T-cell (primary cell): ENCODE data around the gene GADD45B. TPM values are rescaled to one million over a fixed set of nuclear protein-coding genes. Genes with fewer than 3 reads are reported as not detected.
A peak's percentile ranks its signal among the peaks of the same experiment; 100 is the strongest.

Source experiments
- ATAC-seq, 4 experiments: fragments of 200-7000 bp in 3 of 4; fragments of 150-1000 bp in 1 of 4; cut with Tn5 transposase; replicated peaks in 1 of 4; 1 replicate in 3 of 4; 2 replicates in 1 of 4; pipeline ENCODE4 v1.10.0; 2021; ENCODE audit warnings: moderate library complexity in 3 of 4, mild to moderate bottlenecking in 2 of 4, moderate number of reproducible peaks in 1 of 4
- CTCF ChIA-PET, 2 donors: fragments of 300-600 bp; sonication (Branson Sonifier 250); formaldehyde crosslinking; loops; one replicate each; lab custom pipeline; 2022; ENCODE audit warnings: antibody characterized with exemption in 2 of 2; lab: Charles Lee
- POLR2A ChIA-PET, 2 donors: fragments of 300-600 bp; sonication (Branson Sonifier 250); formaldehyde crosslinking; loops; one replicate each; lab custom pipeline; 2022; ENCODE audit warnings: antibody characterized with exemption in 2 of 2; lab: Charles Lee
- DNase-seq, 35 experiments: peaks; one replicate each; pipeline versions ENCODE4 v3.0.0 to v3.0.0-alpha.2; 2013 to 2023
- H3K27ac ChIP-seq: one replicate; pipeline ENCODE4 v1.5.1; 2013; ENCODE audit warnings: low read length
- H3K27me3 ChIP-seq, 2 experiments: replicated peaks in 1 of 2; 1 replicate in 1 of 2; 2 replicates in 1 of 2; pipeline versions ENCODE4 v1.6.1 to v1.7.0; 2013; ENCODE audit warnings: low read length in 1 of 2, mixed read lengths in 1 of 2; ENCODE audit not compliant: control insufficient read depth in 2 of 2, insufficient read depth in 2 of 2; ENCODE audit errors: extremely low read depth in 1 of 2
- H3K36me3 ChIP-seq, 2 donors: 1 replicate in 1 of 2; 2 replicates in 1 of 2; pipeline versions ENCODE4 v1.6.1 to v1.7.0; 2013; ENCODE audit warnings: low read length in 1 of 2; ENCODE audit not compliant: control insufficient read depth in 2 of 2, insufficient read depth in 1 of 2; ENCODE audit errors: extremely low read depth in 1 of 2
- H3K4me1 ChIP-seq, 2 experiments: 1 replicate in 1 of 2; 2 replicates in 1 of 2; pipeline versions ENCODE4 v1.6.1 to v1.7.0; 2013; ENCODE audit warnings: low read length in 2 of 2, mixed read lengths in 1 of 2; ENCODE audit not compliant: insufficient read depth in 2 of 2, control insufficient read depth in 1 of 2; ENCODE audit errors: extremely low read depth in 1 of 2
- H3K4me3 ChIP-seq, 2 donors: 1 replicate in 1 of 2; 2 replicates in 1 of 2; pipeline versions ENCODE4 v1.5.1 to v1.7.0; 2013; ENCODE audit warnings: mild to moderate bottlenecking in 2 of 2, low read length in 1 of 2, moderate library complexity in 1 of 2; ENCODE audit not compliant: control insufficient read depth in 1 of 2; ENCODE audit errors: extremely low read depth in 1 of 2
- H3K9me3 ChIP-seq: 2 replicates; pipeline ENCODE4 v1.7.0; 2013
- H3K27ac Mint-ChIP-seq, 2 donors: one replicate each; pipeline ENCODE4 v1.8.0; 2020 to 2021; ENCODE audit warnings: mild to moderate bottlenecking in 2 of 2, mixed read lengths in 2 of 2
- H3K27me3 Mint-ChIP-seq, 2 donors: one replicate each; pipeline ENCODE4 v1.8.0; 2021 to 2022; ENCODE audit warnings: mixed read lengths in 2 of 2
- H3K36me3 Mint-ChIP-seq: one replicate; pipeline ENCODE4 v1.8.0; 2021; ENCODE audit warnings: mixed read lengths
- H3K4me1 Mint-ChIP-seq, 3 donors: one replicate each; pipeline ENCODE4 v1.8.0; 2020 to 2022; ENCODE audit warnings: mixed read lengths in 3 of 3, mild to moderate bottlenecking in 1 of 3
- H3K4me3 Mint-ChIP-seq, 3 donors: one replicate each; pipeline ENCODE4 v1.8.0; 2020 to 2022; ENCODE audit warnings: mild to moderate bottlenecking in 3 of 3, mixed read lengths in 3 of 3, moderate library complexity in 3 of 3
- H3K9me3 Mint-ChIP-seq, 3 donors: one replicate each; pipeline ENCODE4 v1.8.0; 2020 to 2022; ENCODE audit warnings: mixed read lengths in 3 of 3
- WGBS: methylation state at CpG from one replicate; pipeline ENCODE4 v1.1.5; 2013; ENCODE audit warnings: missing lambda C conversion rate; ENCODE audit not compliant: insufficient coverage; 5-methylcytosine and 5-hydroxymethylcytosine counted together
- total RNA-seq, 35 experiments: library from RNA in 6 of 35; stranded (reverse) in 6 of 35; fragments of 120-200 nt in 1 of 35; gene quantifications; one replicate each; pipeline versions ENCODE4 v1.2.1 to v1.2.4 and lab custom pipeline; 2013 to 2026

GADD45B gene
- total RNA-seq, 5 donors from 2014 or later (not counting 1 experiment from before 2014, with no cell fraction given) = 76.5 to 174 (median 102) TPM

- Mint-ChIP-seq H3K4me3 (no peak overlapping the region), H3K4me1 (peaks cover 12 to 21% (median 15%) of the 10 kb centered on the region in 3 donors), H3K27ac (peak overlapping the region in 1 of 2 donors; percentile 36), H3K27me3 (peaks cover 0 to 3% of the 10 kb centered on the region in 2 donors), H3K36me3 (no peaks in the 10 kb centered on the region), H3K9me3 (no peaks in the 10 kb centered on the region)
- WGBS = 82% methylated on average over 2 of the region's 8 CpGs
- Histone ChIP-seq H3K4me1 (peaks cover 3 to 17% of the 10 kb centered on the region in 2 experiments), H3K36me3 (peaks cover 0 to 1% of the 10 kb centered on the region in 2 donors), H3K4me3 (no peak overlapping the region), H3K27me3 (peaks cover 0 to 18% of the 10 kb centered on the region in 2 experiments), H3K9me3 (no peaks in the 10 kb centered on the region), H3K27ac (no peak overlapping the region)
- CTCF ChIA-PET = no interaction called here
- DNase-seq = no peak
- POLR2A ChIA-PET = no interaction called here
- no peak for ATAC-seq
Measured at GRCh38 chr19:2509096-2509495, 33.2 kb downstream of the GADD45B start.

GRCh38 chr19:2511570-2511969, 35.6 kb downstream of the GADD45B start:
- Mint-ChIP-seq H3K36me3 (no peaks in the 10 kb centered on the region), H3K4me1 (peaks cover 11 to 13% (median 11%) of the 10 kb centered on the region in 3 donors), H3K27me3 (peaks cover 0 to 3% of the 10 kb centered on the region in 2 donors), H3K4me3 (no peak overlapping the region), H3K27ac (no peak overlapping the region), H3K9me3 (no peaks in the 10 kb centered on the region)
- Histone ChIP-seq H3K27ac (no peak overlapping the region), H3K4me1 (peaks cover 3 to 11% of the 10 kb centered on the region in 2 experiments), H3K27me3 (peaks cover 0 to 18% of the 10 kb centered on the region in 2 experiments), H3K36me3 (peaks cover 0 to 2% of the 10 kb centered on the region in 2 donors), H3K4me3 (no peak overlapping the region), H3K9me3 (no peaks in the 10 kb centered on the region)
- ATAC-seq (no peak), DNase-seq (no peak)
- ChIA-PET POLR2A (interaction anchor here in 1 of 2 donors (0.6 kb wide), 1 partner anchor 375 kb away, joined by 3 read pairs; no protein-coding TSS in a partner anchor), CTCF (interaction anchor here in 1 of 2 donors (0.6 kb wide), 1 partner anchor 1370 kb away, joined by 3 read pairs; no protein-coding TSS in a partner anchor)
- WGBS = 81% methylated on average over 15 of the region's 22 CpGs

- H3K36me3 Mint-ChIP-seq = no peaks in the 10 kb centered on the region
- DNase-seq = no peak
- 90% methylated on average over 7 of the region's 21 CpGs for WGBS
- H3K9me3 ChIP-seq = no peaks in the 10 kb centered on the region
- ChIA-PET CTCF (interaction anchor here in 1 of 2 donors (0.6 kb wide), 1 partner anchor 41 kb away, joined by 3 read pairs; no protein-coding TSS in a partner anchor), POLR2A (no interaction called here)
- peaks cover 9 to 11% (median 11%) of the 10 kb centered on the region in 3 donors for H3K4me1 Mint-ChIP-seq
- peaks cover 3 to 7% of the 10 kb centered on the region in 2 experiments for H3K4me1 ChIP-seq
- H3K27ac ChIP-seq = no peak overlapping the region
- H3K27me3 ChIP-seq = peaks cover 0 to 18% of the 10 kb centered on the region in 2 experiments
- H3K9me3 Mint-ChIP-seq = no peaks in the 10 kb centered on the region
- no peak overlapping the region for H3K4me3 Mint-ChIP-seq
- H3K4me3 ChIP-seq = no peak overlapping the region
- no peak for ATAC-seq
- H3K36me3 ChIP-seq = peaks cover 0 to 2% of the 10 kb centered on the region in 2 donors
- peaks cover 0 to 3% of the 10 kb centered on the region in 2 donors for H3K27me3 Mint-ChIP-seq
- no peak overlapping the region for H3K27ac Mint-ChIP-seq
Measured at GRCh38 chr19:2511991-2512390, 36.1 kb downstream of the GADD45B start.

- H3K9me3 Mint-ChIP-seq = no peaks in the 10 kb centered on the region
- ChIA-PET POLR2A (no interaction called here), CTCF (interaction anchor here in 1 of 2 donors (0.6 kb wide), 1 partner anchor 40 kb away, joined by 3 read pairs; no protein-coding TSS in a partner anchor)
- no peaks in the 10 kb centered on the region for H3K36me3 Mint-ChIP-seq
- DNase-seq (no peak), ATAC-seq (no peak)
- peaks cover 0 to 2% of the 10 kb centered on the region in 2 experiments for H3K4me1 ChIP-seq
- no peak overlapping the region for H3K4me3 Mint-ChIP-seq
- H3K27ac Mint-ChIP-seq = no peak overlapping the region
- no peak overlapping the region for H3K27ac ChIP-seq
- H3K36me3 ChIP-seq = peaks cover 0 to 2% of the 10 kb centered on the region in 2 donors
- no peaks in the 10 kb centered on the region for H3K9me3 ChIP-seq
- WGBS = 88% methylated on average over 30 of the region's 41 CpGs
- H3K4me3 ChIP-seq = no peak overlapping the region
- peaks cover 0 to 20% of the 10 kb centered on the region in 2 experiments for H3K27me3 ChIP-seq
- peaks cover 0 to 3% of the 10 kb centered on the region in 2 donors for H3K27me3 Mint-ChIP-seq
- peaks cover 4 to 5% (median 5%) of the 10 kb centered on the region in 3 donors for H3K4me1 Mint-ChIP-seq
Measured at GRCh38 chr19:2512523-2513431, 36.9 kb downstream of the GADD45B start.

- Mint-ChIP-seq H3K27ac (no peak overlapping the region), H3K36me3 (no peaks in the 10 kb centered on the region), H3K9me3 (no peaks in the 10 kb centered on the region), H3K4me1 (peaks cover 0 to 9% (median 5%) of the 10 kb centered on the region in 3 donors), H3K4me3 (no peak overlapping the region), H3K27me3 (no peaks in the 10 kb centered on the region)
- WGBS = 91% methylated on average over 13 of the region's 16 CpGs
- H3K27me3 ChIP-seq = peaks cover 0 to 28% of the 10 kb centered on the region in 2 experiments
- H3K4me1 ChIP-seq = peaks cover 0 to 12% of the 10 kb centered on the region in 2 experiments
- DNase-seq (no peak), ATAC-seq (no peak)
- CTCF ChIA-PET = interaction anchor here in 1 of 2 donors (0.7 kb wide), 1 partner anchor 133 kb away, joined by 3 read pairs; no protein-coding TSS in a partner anchor
- POLR2A ChIA-PET = interaction anchor here in 1 of 2 donors (0.7 kb wide), 1 partner anchor 1471 kb away, joined by 3 read pairs; no protein-coding TSS in a partner anchor
- no peaks in the 10 kb centered on the region for H3K9me3 ChIP-seq
- H3K36me3 ChIP-seq = peaks cover 0 to 2% of the 10 kb centered on the region in 2 donors
- no peak overlapping the region for H3K27ac ChIP-seq
- H3K4me3 ChIP-seq = no peak overlapping the region
Measured at GRCh38 chr19:2514981-2515518, 39.1 kb downstream of the GADD45B start.

- Histone ChIP-seq H3K4me3 (no peak overlapping the region), H3K27ac (no peak overlapping the region), H3K36me3 (peaks cover 0 to 2% of the 10 kb centered on the region in 2 donors), H3K27me3 (peaks cover 0 to 24% of the 10 kb centered on the region in 2 experiments), H3K4me1 (peaks cover 0 to 12% of the 10 kb centered on the region in 2 experiments), H3K9me3 (no peaks in the 10 kb centered on the region)
- ChIA-PET POLR2A (interaction anchor here in 1 of 2 donors (0.6 kb wide), 1 partner anchor 10 kb away, joined by 3 read pairs; no protein-coding TSS in a partner anchor), CTCF (no interaction called here)
- H3K4me1 Mint-ChIP-seq = peaks cover 0 to 9% (median 5%) of the 10 kb centered on the region in 3 donors
- WGBS = 91% methylated on average over 16 of the region's 18 CpGs
- no peak overlapping the region for H3K4me3 Mint-ChIP-seq
- H3K27ac Mint-ChIP-seq = no peak overlapping the region
- DNase-seq = no peak
- no peak for ATAC-seq
- no peaks in the 10 kb centered on the region for H3K36me3 Mint-ChIP-seq
- H3K9me3 Mint-ChIP-seq = no peaks in the 10 kb centered on the region
- no peaks in the 10 kb centered on the region for H3K27me3 Mint-ChIP-seq
Measured at GRCh38 chr19:2516727-2517126, 40.8 kb downstream of the GADD45B start.
